Measurements from ENCODE around the gene ANKS1B.

DNA sequence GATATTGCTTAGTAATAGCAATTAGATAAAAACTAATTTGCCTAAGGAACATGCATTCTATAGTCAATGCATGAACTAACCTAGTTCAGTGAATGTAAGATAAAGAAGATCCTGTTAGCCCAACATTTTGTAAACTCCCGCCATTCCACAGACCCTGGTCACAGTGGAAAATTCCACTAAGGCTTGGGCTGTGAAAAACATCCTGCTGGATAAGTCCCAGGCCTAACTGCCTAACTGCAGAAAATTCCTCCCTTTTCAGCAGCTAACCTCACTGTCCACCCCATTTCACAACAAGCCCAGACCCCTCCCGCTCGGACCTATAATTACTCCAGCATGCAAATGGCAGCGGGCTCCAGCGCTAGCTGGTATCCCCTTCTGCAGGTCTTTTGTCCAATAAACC lies 435.1 kb downstream of the ANKS1B start:
- TF ChIP-seq, protein P1, sequence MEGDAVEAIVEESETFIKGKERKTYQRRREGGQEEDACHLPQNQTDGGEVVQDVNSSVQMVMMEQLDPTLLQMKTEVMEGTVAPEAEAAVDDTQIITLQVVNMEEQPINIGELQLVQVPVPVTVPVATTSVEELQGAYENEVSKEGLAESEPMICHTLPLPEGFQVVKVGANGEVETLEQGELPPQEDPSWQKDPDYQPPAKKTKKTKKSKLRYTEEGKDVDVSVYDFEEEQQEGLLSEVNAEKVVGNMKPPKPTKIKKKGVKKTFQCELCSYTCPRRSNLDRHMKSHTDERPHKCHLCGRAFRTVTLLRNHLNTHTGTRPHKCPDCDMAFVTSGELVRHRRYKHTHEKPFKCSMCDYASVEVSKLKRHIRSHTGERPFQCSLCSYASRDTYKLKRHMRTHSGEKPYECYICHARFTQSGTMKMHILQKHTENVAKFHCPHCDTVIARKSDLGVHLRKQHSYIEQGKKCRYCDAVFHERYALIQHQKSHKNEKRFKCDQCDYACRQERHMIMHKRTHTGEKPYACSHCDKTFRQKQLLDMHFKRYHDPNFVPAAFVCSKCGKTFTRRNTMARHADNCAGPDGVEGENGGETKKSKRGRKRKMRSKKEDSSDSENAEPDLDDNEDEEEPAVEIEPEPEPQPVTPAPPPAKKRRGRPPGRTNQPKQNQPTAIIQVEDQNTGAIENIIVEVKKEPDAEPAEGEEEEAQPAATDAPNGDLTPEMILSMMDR (IDR thresholded peaks at IDR 0.05) = no peak
- TF ChIP-seq POLR2A (IDR thresholded peaks at IDR 0.05) = no peak
- no peak for TF ChIP-seq EP300 (IDR thresholded peaks at IDR 0.05)
